Thyroid gland (tissue), 4 donors: ENCODE results near the gene KLHDC10. TPM values are rescaled to one million over a fixed set of nuclear protein-coding genes. Genes with fewer than 3 reads are reported as not detected.

Experiments used
- DNase-seq, 2 donors: peaks; one replicate each; pipeline ENCODE4 v3.0.0-alpha.2; 2019
- H3K27ac ChIP-seq, 3 donors: fragments of 200-600 bp; sonication (generic); 1 replicate in 2 of 3; 2 replicates in 1 of 3; pipeline ENCODE4 v1.5.1; 2016 to 2019; ENCODE audit warnings: mild to moderate bottlenecking in 1 of 3, moderate library complexity in 1 of 3
- H3K27me3 ChIP-seq: fragments of 200-600 bp; sonication (generic); one replicate; pipeline ENCODE4 v1.5.1; 2019
- H3K36me3 ChIP-seq, 2 donors: fragments of 200-600 bp; sonication (generic); one replicate each; pipeline ENCODE4 v1.5.1; 2016 to 2019
- H3K4me1 ChIP-seq, 2 donors: fragments of 200-600 bp; sonication (generic); one replicate each; pipeline ENCODE4 v1.5.1; 2017 to 2019
- H3K4me3 ChIP-seq, 3 donors: fragments of 200-600 bp; sonication (generic); replicated peaks in 1 of 3; 1 replicate in 2 of 3; 2 replicates in 1 of 3; pipeline ENCODE4 v1.5.1; 2016; ENCODE audit warnings: mild to moderate bottlenecking in 1 of 3
- H3K9me3 ChIP-seq: fragments of 200-600 bp; sonication (generic); one replicate; pipeline ENCODE4 v1.5.1; 2017
- CTCF ChIP-seq, 6 experiments: fragments of 200-600 bp in 3 of 6; fragments of 450-650 bp in 3 of 6; sonication (generic) in 3 of 6; IDR thresholded peaks; one replicate each; pipeline ENCODE4 v1.5.1; 2016 to 2019; ENCODE audit warnings: antibody characterized with exemption in 6 of 6, mild to moderate bottlenecking in 2 of 6, inconsistent platforms in 1 of 6, moderate library complexity in 1 of 6
- POLR2A ChIP-seq, 2 donors: fragments of 450-650 bp; IDR thresholded peaks; one replicate each; pipeline ENCODE4 v1.6.1; 2017; ENCODE audit warnings: antibody characterized with exemption in 2 of 2, mild to moderate bottlenecking in 2 of 2, moderate library complexity in 1 of 2
- WGBS, 2 donors: methylation state at CpG; one replicate each; pipeline ENCODE4 v1.1.5; 2017; 5-methylcytosine and 5-hydroxymethylcytosine counted together
- intact Hi-C: fragments of 100-400 bp; cut with DNase I; formaldehyde crosslinking; loops from one replicate; pipeline ENCODE4 v1.15.1; 2023
- total RNA-seq, 4 donors: library from RNA; depleted of rRNA; stranded (reverse); fragments of >200 nt; gene quantifications; one replicate each; pipeline ENCODE4 v1.2.3, GENCODE V29; 2016

KLHDC10 gene
- total RNA-seq, 4 donors from 2014 or later = 27.4 to 41.6 (median 30.8) TPM

- intact Hi-C loops = no loop called here
- H3K27ac ChIP-seq = peak overlapping the region in 2 of 3 donors; percentile 17 to 64
- H3K4me3 ChIP-seq = no peak overlapping the region
- no peaks in the 10 kb centered on the region for H3K9me3 ChIP-seq
- WGBS, 2 donors = 39 to 43% methylated on average over 8 of the region's 8 CpGs
- H3K36me3 ChIP-seq = no peaks in the 10 kb centered on the region
- no peaks in the 10 kb centered on the region for H3K27me3 ChIP-seq
- DNase-seq = peak; percentile 61 to 64
- H3K4me1 ChIP-seq = peaks cover 12 to 16% of the 10 kb centered on the region in 2 donors
- TF ChIP-seq CTCF (IDR thresholded peaks at IDR 0.05) (no peak), POLR2A (IDR thresholded peaks at IDR 0.05) (no peak)
Measured at GRCh38 chr7:130160455-130160854, 90.1 kb downstream of the KLHDC10 start.

GRCh38 chr7:130162196-130162595 is 91.9 kb downstream of the KLHDC10 start:
- no peaks in the 10 kb centered on the region for H3K27me3 ChIP-seq
- peak overlapping the region in 2 of 3 donors; percentile 20 to 33 for H3K27ac ChIP-seq
- H3K9me3 ChIP-seq = no peaks in the 10 kb centered on the region
- peaks cover 12 to 16% of the 10 kb centered on the region in 2 donors for H3K4me1 ChIP-seq
- WGBS, 2 donors = 72 to 82% methylated on average over 5 of the region's 5 CpGs
- intact Hi-C loops = no loop called here
- no peak for TF ChIP-seq POLR2A (IDR thresholded peaks at IDR 0.05)
- no peak for TF ChIP-seq CTCF (IDR thresholded peaks at IDR 0.05)
- H3K4me3 ChIP-seq = no peak overlapping the region
- H3K36me3 ChIP-seq = peaks cover 0 to 4% of the 10 kb centered on the region in 2 donors
- no peak for DNase-seq

GRCh38 chr7:130174237-130174959 is 104.1 kb downstream of the KLHDC10 start:
- no peak for DNase-seq
- Histone ChIP-seq H3K4me3 (no peak overlapping the region), H3K9me3 (no peaks in the 10 kb centered on the region), H3K27ac (no peak overlapping the region), H3K4me1 (peaks cover 0 to 3% of the 10 kb centered on the region in 2 donors), H3K27me3 (no peaks in the 10 kb centered on the region), H3K36me3 (peaks cover 12 to 16% of the 10 kb centered on the region in 2 donors)
- TF ChIP-seq CTCF (IDR thresholded peaks at IDR 0.05) = no peak
- intact Hi-C loops = no loop called here
- WGBS, 2 donors = 97 to 98% methylated on average over 4 of the region's 4 CpGs

- H3K9me3 ChIP-seq = no peaks in the 10 kb centered on the region
- H3K27ac ChIP-seq = no peak overlapping the region
- H3K4me3 ChIP-seq = no peak overlapping the region
- intact Hi-C loops = no loop called here
- TF ChIP-seq CTCF (IDR thresholded peaks at IDR 0.05) (no peak), POLR2A (IDR thresholded peaks at IDR 0.05) (no peak)
- no peak for DNase-seq
- WGBS, 2 donors = 92% methylated on average over 4 of the region's 4 CpGs
- H3K36me3 ChIP-seq = peaks cover under 1 to 6% of the 10 kb centered on the region in 2 donors
- peaks cover 3 to 5% of the 10 kb centered on the region in 2 donors for H3K4me1 ChIP-seq
- no peaks in the 10 kb centered on the region for H3K27me3 ChIP-seq
Measured at GRCh38 chr7:130178251-130178650, 107.9 kb downstream of the KLHDC10 start.

GRCh38 chr7:130179631-130180030 is 109.3 kb downstream of the KLHDC10 start:
- Histone ChIP-seq H3K36me3 (peaks cover 6 to 10% of the 10 kb centered on the region in 2 donors), H3K9me3 (no peaks in the 10 kb centered on the region), H3K27me3 (no peaks in the 10 kb centered on the region), H3K4me1 (peaks cover 3 to 5% of the 10 kb centered on the region in 2 donors), H3K27ac (peak overlapping the region in 1 of 3 donors; percentile 61), H3K4me3 (no peak overlapping the region)
- TF ChIP-seq POLR2A (IDR thresholded peaks at IDR 0.05) (no peak), CTCF (IDR thresholded peaks at IDR 0.05) (no peak)
- DNase-seq = peak; percentile 83 to 84
- 26 to 53% methylated on average over 2 of the region's 2 CpGs for WGBS, 2 donors
- intact Hi-C loops = no loop called here
